GM21576 (cell line): ENCODE results near the gene RMC1.
A peak's percentile ranks its signal among the peaks of the same experiment; 100 is the strongest.
"Not testable (repeated sequence)": the region's sequence is repeated elsewhere in the genome, so short reads cannot be mapped to it uniquely, and the experiment has no call there.

ENCODE experiments used
- ATAC-seq: cut with Tn5 transposase; IDR thresholded peaks from one replicate; pipeline ENCODE4 v1.9.1; 2021; ENCODE audit warnings: mild to moderate bottlenecking, moderate library complexity; ENCODE audit not compliant: unreplicated experiment

The RMC1 gene

GRCh38 chr18:23495723-23496440 lies 7.4 kb upstream of the RMC1 start:
- no peak for ATAC-seq

- ATAC-seq, result no peak
Observed at GRCh38 chr18:23498117-23498516, 5.2 kb upstream of the RMC1 start.

- peak; percentile 34 for ATAC-seq
Observed at GRCh38 chr18:23498877-23499276, 4.4 kb upstream of the RMC1 start.

- no peak for ATAC-seq
Observed at GRCh38 chr18:23499291-23499781, 4.0 kb upstream of the RMC1 start.

GRCh38 chr18:23501626-23502025 lies 1.7 kb upstream of the RMC1 start:
- ATAC-seq, result no peak

- no peak for ATAC-seq
Observed at GRCh38 chr18:23502516-23503037, 734 bp upstream of the RMC1 start.

GRCh38 chr18:23503963-23504344 lies 643 bp downstream of the RMC1 start:
- no peak for ATAC-seq

- peak; percentile 27 for ATAC-seq
Observed at GRCh38 chr18:23504720-23505119, 1.4 kb downstream of the RMC1 start.

- ATAC-seq, result no peak
Observed at GRCh38 chr18:23506393-23506792, 3.1 kb downstream of the RMC1 start.

- not testable (repeated sequence) for ATAC-seq
Observed at GRCh38 chr18:23510923-23511322, 7.6 kb downstream of the RMC1 start.

GRCh38 chr18:23512216-23512615 lies 8.9 kb downstream of the RMC1 start:
- not testable (repeated sequence) for ATAC-seq

- no peak for ATAC-seq
Observed at GRCh38 chr18:23512641-23513040, 9.3 kb downstream of the RMC1 start.

GRCh38 chr18:23515911-23516546 lies 12.7 kb downstream of the RMC1 start:
- peak; percentile 89 for ATAC-seq

- ATAC-seq, result no peak
Observed at GRCh38 chr18:23519734-23520133, 16.4 kb downstream of the RMC1 start.

- ATAC-seq, result no peak
Observed at GRCh38 chr18:23521271-23521670, 18.0 kb downstream of the RMC1 start.

- ATAC-seq, result no peak
Observed at GRCh38 chr18:23521907-23522306, 18.6 kb downstream of the RMC1 start.

GRCh38 chr18:23523429-23524212 lies 20.3 kb downstream of the RMC1 start:
- ATAC-seq, result peak; percentile 46

GRCh38 chr18:23524213-23524707 lies 20.9 kb downstream of the RMC1 start:
- ATAC-seq, result no peak

- ATAC-seq, result no peak
Observed at GRCh38 chr18:23526501-23527063, 23.3 kb downstream of the RMC1 start.

- ATAC-seq, result no peak
Observed at GRCh38 chr18:23528580-23529472, 25.5 kb downstream of the RMC1 start.
